ENCODE data around the gene EXOC6. TPM values are rescaled to one million over a fixed set of nuclear protein-coding genes. Genes with fewer than 3 reads are reported as not detected.

Gene EXOC6
- total and polyA plus RNA-seq, 2 of the 13 experiments (the other 11 are each of a cell fraction or from before 2014, with no cell fraction given): 22.2 to 29.2 TPM

- no peaks in the 10 kb centered on the region for H4K20me1 ChIP-seq (ENCODE audit: insufficient read depth, low read length)
- no peaks in the 10 kb centered on the region for H3K79me2 ChIP-seq (ENCODE audit: insufficient read depth, low read length)
- WGBS (ENCODE audit: low lambda C conversion rate): 0% methylated on average over 1 of the region's 5 CpGs
- intact Hi-C loops (cut with micrococcal nuclease; ENCODE audit: unreplicated experiment): no loop called here
- H3K27ac ChIP-seq (ENCODE audit: extremely low read length, insufficient read depth, low read length): no peak overlapping the region
- ATAC-seq (no peak), FAIRE-seq (no peak), DNase-seq (ENCODE audit: low spot score) (no peak)
- in situ Hi-C loops (cut with HindIII; ENCODE audit: extremely low pct_ligation_motif_present, low pct_unique_long_range_greater_than_20kb): no loop called here
- no peaks in the 10 kb centered on the region; a peak in 1 of 5 replicates for H3K27me3 ChIP-seq (ENCODE audit: control insufficient read depth in 1 of 2, insufficient read depth in 2 of 2, low read length in 2 of 2)
- no peak overlapping the region for H2AFZ ChIP-seq (ENCODE audit: low read length)
- H3K9me3 ChIP-seq (ENCODE audit: low read length): no peaks in the 10 kb centered on the region
- H3K4me3 ChIP-seq (replicated peaks in 1 of 3; ENCODE audit: insufficient read depth in 1 of 3, low read depth in 2 of 3, low read length in 3 of 3): no peak overlapping the region
- ChIA-PET CTCF (ENCODE audit: low intra/inter-chr PET ratio, low total read pairs) (no interaction called here), POLR2A (no interaction called here)
- H3K4me2 ChIP-seq (ENCODE audit: low read depth, low read length): no peak overlapping the region
- BruUV-seq (replicated peaks): no TSS peak
- H3K4me1 ChIP-seq (ENCODE audit: insufficient read depth, low read length): no peaks in the 10 kb centered on the region
- TF ChIP-seq ATM (IDR thresholded peaks at IDR 0.05; ENCODE audit: borderline replicate concordance) (no peak), SYNCRIP (IDR thresholded peaks at IDR 0.05; ENCODE audit: insufficient read depth, low read depth, low read length) (no peak), SALL2 (CRISPR knock-in tag; IDR thresholded peaks at IDR 0.05) (no peak), REXO4 (CRISPR knock-in tag; IDR thresholded peaks at IDR 0.05; ENCODE audit: borderline replicate concordance) (no peak), KLF11 (CRISPR knock-in tag; IDR thresholded peaks at IDR 0.05) (no peak), ZNF772 (CRISPR knock-in tag; IDR thresholded peaks at IDR 0.05) (no peak), ELF3 (CRISPR knock-in tag; IDR thresholded peaks at IDR 0.05) (no peak), EHMT2 (IDR thresholded peaks at IDR 0.05; ENCODE audit: borderline replicate concordance, low read depth, low read length) (no peak), ZNF749 (CRISPR knock-in tag; IDR thresholded peaks at IDR 0.05; ENCODE audit: borderline replicate concordance) (no peak), ZNF124 (CRISPR knock-in tag; IDR thresholded peaks at IDR 0.05) (no peak), ZNF101 (CRISPR knock-in tag; IDR thresholded peaks at IDR 0.05; ENCODE audit: borderline replicate concordance, low read depth) (no peak), NFYB (CRISPR knock-in tag; IDR thresholded peaks at IDR 0.05) (no peak), MAFF (IDR thresholded peaks at IDR 0.05; ENCODE audit: low read depth, low read length) (no peak), HDAC1 (CRISPR knock-in tag; IDR thresholded peaks at IDR 0.05) (no peak), ZNF577 (CRISPR knock-in tag; IDR thresholded peaks at IDR 0.05; ENCODE audit: borderline replicate concordance, low read depth) (no peak), KAT7 (CRISPR knock-in tag; IDR thresholded peaks at IDR 0.05; ENCODE audit: borderline replicate concordance) (no peak)
- TF ChIP-seq, protein P1, sequence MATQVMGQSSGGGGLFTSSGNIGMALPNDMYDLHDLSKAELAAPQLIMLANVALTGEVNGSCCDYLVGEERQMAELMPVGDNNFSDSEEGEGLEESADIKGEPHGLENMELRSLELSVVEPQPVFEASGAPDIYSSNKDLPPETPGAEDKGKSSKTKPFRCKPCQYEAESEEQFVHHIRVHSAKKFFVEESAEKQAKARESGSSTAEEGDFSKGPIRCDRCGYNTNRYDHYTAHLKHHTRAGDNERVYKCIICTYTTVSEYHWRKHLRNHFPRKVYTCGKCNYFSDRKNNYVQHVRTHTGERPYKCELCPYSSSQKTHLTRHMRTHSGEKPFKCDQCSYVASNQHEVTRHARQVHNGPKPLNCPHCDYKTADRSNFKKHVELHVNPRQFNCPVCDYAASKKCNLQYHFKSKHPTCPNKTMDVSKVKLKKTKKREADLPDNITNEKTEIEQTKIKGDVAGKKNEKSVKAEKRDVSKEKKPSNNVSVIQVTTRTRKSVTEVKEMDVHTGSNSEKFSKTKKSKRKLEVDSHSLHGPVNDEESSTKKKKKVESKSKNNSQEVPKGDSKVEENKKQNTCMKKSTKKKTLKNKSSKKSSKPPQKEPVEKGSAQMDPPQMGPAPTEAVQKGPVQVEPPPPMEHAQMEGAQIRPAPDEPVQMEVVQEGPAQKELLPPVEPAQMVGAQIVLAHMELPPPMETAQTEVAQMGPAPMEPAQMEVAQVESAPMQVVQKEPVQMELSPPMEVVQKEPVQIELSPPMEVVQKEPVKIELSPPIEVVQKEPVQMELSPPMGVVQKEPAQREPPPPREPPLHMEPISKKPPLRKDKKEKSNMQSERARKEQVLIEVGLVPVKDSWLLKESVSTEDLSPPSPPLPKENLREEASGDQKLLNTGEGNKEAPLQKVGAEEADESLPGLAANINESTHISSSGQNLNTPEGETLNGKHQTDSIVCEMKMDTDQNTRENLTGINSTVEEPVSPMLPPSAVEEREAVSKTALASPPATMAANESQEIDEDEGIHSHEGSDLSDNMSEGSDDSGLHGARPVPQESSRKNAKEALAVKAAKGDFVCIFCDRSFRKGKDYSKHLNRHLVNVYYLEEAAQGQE (IDR thresholded peaks at IDR 0.05; ENCODE audit: borderline replicate concordance in 1 of 2, low read depth in 1 of 2, low read length in 2 of 2): no peak
- TF ChIP-seq, protein P2, sequence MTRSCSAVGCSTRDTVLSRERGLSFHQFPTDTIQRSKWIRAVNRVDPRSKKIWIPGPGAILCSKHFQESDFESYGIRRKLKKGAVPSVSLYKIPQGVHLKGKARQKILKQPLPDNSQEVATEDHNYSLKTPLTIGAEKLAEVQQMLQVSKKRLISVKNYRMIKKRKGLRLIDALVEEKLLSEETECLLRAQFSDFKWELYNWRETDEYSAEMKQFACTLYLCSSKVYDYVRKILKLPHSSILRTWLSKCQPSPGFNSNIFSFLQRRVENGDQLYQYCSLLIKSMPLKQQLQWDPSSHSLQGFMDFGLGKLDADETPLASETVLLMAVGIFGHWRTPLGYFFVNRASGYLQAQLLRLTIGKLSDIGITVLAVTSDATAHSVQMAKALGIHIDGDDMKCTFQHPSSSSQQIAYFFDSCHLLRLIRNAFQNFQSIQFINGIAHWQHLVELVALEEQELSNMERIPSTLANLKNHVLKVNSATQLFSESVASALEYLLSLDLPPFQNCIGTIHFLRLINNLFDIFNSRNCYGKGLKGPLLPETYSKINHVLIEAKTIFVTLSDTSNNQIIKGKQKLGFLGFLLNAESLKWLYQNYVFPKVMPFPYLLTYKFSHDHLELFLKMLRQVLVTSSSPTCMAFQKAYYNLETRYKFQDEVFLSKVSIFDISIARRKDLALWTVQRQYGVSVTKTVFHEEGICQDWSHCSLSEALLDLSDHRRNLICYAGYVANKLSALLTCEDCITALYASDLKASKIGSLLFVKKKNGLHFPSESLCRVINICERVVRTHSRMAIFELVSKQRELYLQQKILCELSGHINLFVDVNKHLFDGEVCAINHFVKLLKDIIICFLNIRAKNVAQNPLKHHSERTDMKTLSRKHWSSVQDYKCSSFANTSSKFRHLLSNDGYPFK (CRISPR knock-in tag; IDR thresholded peaks at IDR 0.05; ENCODE audit: borderline replicate concordance): no peak
- no peaks in the 10 kb centered on the region for H3K36me3 ChIP-seq (replicated peaks in 1 of 2; ENCODE audit: control insufficient read depth in 1 of 2, insufficient read depth in 2 of 2, low read length in 2 of 2)
- no peak overlapping the region for H3K9ac ChIP-seq (ENCODE audit: insufficient read depth, low read depth, low read length)
Measured at GRCh38 chr10:93096901-93097300, 248.6 kb downstream of the EXOC6 start.
